ENCODE data around the gene PARP8. TPM values are rescaled to one million over a fixed set of nuclear protein-coding genes. Genes with fewer than 3 reads are reported as not detected.

Gene PARP8
- polyA plus RNA-seq, 1 experiment: 25.1 TPM

DNA sequence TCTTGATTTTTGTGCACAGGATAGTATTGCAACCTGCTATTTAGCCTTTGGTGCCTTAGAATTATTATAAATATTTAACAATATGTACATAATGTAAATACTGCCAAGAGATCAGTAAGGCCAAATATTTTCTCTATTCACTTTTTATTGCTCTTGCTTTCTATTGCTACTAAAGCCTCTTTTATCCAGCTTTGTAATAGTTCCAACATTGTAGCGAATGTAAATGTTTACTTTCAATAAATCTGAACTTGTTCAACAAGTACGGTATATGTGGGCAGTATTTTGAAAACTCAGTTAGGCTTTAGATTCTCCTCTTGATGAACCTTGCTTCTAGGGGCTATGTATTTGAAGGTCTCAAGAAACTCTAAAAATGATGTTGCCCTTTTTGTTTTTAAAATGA, 179.8 kb downstream of the PARP8 start:
- no peak overlapping the region for H3K27ac ChIP-seq (ENCODE audit: low read depth, low read length)
- H3K27me3 ChIP-seq (ENCODE audit: control insufficient read depth, insufficient read depth, low read length): no peaks in the 10 kb centered on the region
- DNase-seq (ENCODE audit: low read depth, low spot score): no peak
- no peak overlapping the region for H3K4me3 ChIP-seq (ENCODE audit: low read depth, low read length)
- H3K9me3 ChIP-seq (ENCODE audit: control insufficient read depth, insufficient read depth, low read length): no peaks in the 10 kb centered on the region
- TF ChIP-seq, protein P1, sequence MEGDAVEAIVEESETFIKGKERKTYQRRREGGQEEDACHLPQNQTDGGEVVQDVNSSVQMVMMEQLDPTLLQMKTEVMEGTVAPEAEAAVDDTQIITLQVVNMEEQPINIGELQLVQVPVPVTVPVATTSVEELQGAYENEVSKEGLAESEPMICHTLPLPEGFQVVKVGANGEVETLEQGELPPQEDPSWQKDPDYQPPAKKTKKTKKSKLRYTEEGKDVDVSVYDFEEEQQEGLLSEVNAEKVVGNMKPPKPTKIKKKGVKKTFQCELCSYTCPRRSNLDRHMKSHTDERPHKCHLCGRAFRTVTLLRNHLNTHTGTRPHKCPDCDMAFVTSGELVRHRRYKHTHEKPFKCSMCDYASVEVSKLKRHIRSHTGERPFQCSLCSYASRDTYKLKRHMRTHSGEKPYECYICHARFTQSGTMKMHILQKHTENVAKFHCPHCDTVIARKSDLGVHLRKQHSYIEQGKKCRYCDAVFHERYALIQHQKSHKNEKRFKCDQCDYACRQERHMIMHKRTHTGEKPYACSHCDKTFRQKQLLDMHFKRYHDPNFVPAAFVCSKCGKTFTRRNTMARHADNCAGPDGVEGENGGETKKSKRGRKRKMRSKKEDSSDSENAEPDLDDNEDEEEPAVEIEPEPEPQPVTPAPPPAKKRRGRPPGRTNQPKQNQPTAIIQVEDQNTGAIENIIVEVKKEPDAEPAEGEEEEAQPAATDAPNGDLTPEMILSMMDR (IDR thresholded peaks at IDR 0.05; ENCODE audit: low read depth, low read length): no peak
- ChIA-PET CTCF (no interaction called here), POLR2A (no interaction called here)

DNA sequence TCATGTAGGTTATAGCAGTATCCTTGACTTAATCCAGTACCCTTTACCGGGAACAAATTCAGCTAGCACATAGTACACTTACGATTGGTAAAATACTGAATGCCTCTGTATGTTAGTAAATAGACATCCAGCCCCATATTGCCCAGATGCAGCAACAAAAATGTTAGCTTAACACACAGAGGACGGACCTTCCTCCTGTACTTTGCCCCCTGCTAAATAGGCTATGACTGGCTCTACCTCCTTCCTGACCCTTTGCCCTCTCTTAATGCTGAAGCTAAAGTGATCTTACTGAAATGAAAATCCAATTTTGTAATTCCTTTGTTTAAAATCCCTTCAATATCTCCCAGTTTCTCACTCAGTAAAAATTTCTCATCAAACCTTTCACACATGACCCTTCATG, 183.1 kb downstream of the PARP8 start:
- DNase-seq (ENCODE audit: low read depth, low spot score): no peak
- H3K27me3 ChIP-seq (ENCODE audit: control insufficient read depth, insufficient read depth, low read length): no peaks in the 10 kb centered on the region
- CTCF ChIA-PET: no interaction called here

DNA sequence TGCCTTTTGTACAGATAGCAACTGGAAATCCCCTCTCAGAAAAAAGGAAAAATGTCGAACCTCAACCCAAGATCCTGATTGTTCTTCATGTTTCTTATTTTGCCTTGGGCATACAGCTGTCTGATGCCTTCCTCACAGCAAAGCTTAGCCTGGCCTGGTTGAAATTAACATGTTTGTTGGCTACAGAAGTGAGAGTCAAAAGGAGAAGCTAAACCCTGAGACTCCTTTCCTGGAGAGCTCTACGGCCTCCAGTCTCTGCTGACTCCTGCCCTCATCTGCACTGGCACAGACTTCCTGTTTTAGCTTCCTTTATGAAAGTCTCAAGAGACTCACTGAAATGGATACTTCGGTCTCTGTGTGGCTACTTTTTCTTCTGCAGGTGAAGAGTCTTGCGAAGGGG, 186.7 kb downstream of the PARP8 start:
- ChIA-PET POLR2A (no interaction called here), CTCF (no interaction called here)
- TF ChIP-seq, protein P1 (IDR thresholded peaks at IDR 0.05; ENCODE audit: low read depth, low read length): no peak
- no peak overlapping the region for H3K27ac ChIP-seq (ENCODE audit: low read depth, low read length)
- no peaks in the 10 kb centered on the region for H3K9me3 ChIP-seq (ENCODE audit: control insufficient read depth, insufficient read depth, low read length)
- DNase-seq (ENCODE audit: low read depth, low spot score): no peak
- H3K27me3 ChIP-seq (ENCODE audit: control insufficient read depth, insufficient read depth, low read length): no peaks in the 10 kb centered on the region
- H3K4me3 ChIP-seq (ENCODE audit: low read depth, low read length): no peak overlapping the region

More for the DNA sequence above, 183.1 kb downstream of the PARP8 start:
- POLR2A ChIA-PET: no interaction called here
- Histone ChIP-seq H3K9me3 (ENCODE audit: control insufficient read depth, insufficient read depth, low read length) (no peaks in the 10 kb centered on the region), H3K27ac (ENCODE audit: low read depth, low read length) (no peak overlapping the region), H3K4me3 (ENCODE audit: low read depth, low read length) (no peak overlapping the region)
- TF ChIP-seq, protein P1 (IDR thresholded peaks at IDR 0.05; ENCODE audit: low read depth, low read length): no peak

DNA sequence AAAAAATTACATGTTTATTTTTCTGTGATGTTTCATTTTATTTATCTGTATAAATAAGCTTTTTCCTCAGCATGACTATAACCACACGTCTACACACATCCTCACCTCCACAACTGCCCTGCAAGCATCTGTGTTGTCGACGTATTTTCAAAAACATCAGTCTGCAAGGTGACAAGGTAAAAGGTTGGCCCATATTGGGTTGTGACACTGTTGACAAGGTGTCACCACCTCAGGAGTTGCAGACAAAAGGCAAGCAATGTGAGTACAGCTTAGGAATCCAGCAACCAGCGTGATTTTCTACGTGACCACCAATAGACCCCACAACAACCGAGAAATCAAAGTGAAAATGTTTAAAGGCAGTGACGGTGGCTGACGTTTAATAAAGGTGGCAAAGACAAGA, 187.6 kb downstream of the PARP8 start:
- CTCF ChIA-PET: no interaction called here
- no peaks in the 10 kb centered on the region for H3K27me3 ChIP-seq (ENCODE audit: control insufficient read depth, insufficient read depth, low read length)
- TF ChIP-seq, protein P1 (IDR thresholded peaks at IDR 0.05; ENCODE audit: low read depth, low read length): no peak
- H3K9me3 ChIP-seq (ENCODE audit: control insufficient read depth, insufficient read depth, low read length): no peaks in the 10 kb centered on the region
- H3K27ac ChIP-seq (ENCODE audit: low read depth, low read length): no peak overlapping the region
- no peak for DNase-seq (ENCODE audit: low read depth, low spot score)
- H3K4me3 ChIP-seq (ENCODE audit: low read depth, low read length): no peak overlapping the region
- POLR2A ChIA-PET: no interaction called here

DNA sequence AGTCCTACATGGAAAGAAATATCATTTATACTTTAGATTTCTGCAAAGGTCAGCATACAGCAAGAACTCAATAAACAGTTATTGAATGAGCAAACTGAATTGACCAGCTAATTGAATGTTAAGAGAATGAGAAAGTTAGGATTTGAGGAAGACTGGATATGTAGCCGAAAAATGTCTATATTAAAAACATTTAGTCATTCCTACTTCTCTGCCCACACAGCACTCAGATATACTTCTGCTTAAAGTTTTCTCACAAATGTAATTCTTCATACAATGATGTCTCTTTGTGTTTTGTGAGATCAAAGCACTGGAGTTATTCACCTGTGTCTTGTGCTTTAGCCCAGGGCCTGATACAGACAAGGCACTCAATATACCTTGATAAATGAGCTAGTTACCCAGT, 188.6 kb downstream of the PARP8 start:
- no peak overlapping the region for H3K27ac ChIP-seq (ENCODE audit: low read depth, low read length)
- no peaks in the 10 kb centered on the region for H3K9me3 ChIP-seq (ENCODE audit: control insufficient read depth, insufficient read depth, low read length)
- H3K27me3 ChIP-seq (ENCODE audit: control insufficient read depth, insufficient read depth, low read length): no peaks in the 10 kb centered on the region
- DNase-seq (ENCODE audit: low read depth, low spot score): no peak
- H3K4me3 ChIP-seq (ENCODE audit: low read depth, low read length): no peak overlapping the region
- TF ChIP-seq, protein P1 (IDR thresholded peaks at IDR 0.05; ENCODE audit: low read depth, low read length): no peak
- POLR2A ChIA-PET: no interaction called here
- CTCF ChIA-PET: no interaction called here
